Colonic mucosa (tissue), 4 donors: ENCODE results near the gene GOT1. TPM values are rescaled to one million over a fixed set of nuclear protein-coding genes. Genes with fewer than 3 reads are reported as not detected.

Experiments
- DNase-seq: peaks from one replicate; pipeline ENCODE4 v3.0.0-alpha.2; 2020
- H3K27ac ChIP-seq: fragments of 200-600 bp; one replicate; pipeline ENCODE4 v1.8.0; 2021
- H3K27me3 ChIP-seq: fragments of 200-600 bp; one replicate; pipeline ENCODE4 v1.8.0; 2021
- H3K36me3 ChIP-seq: fragments of 200-600 bp; one replicate; pipeline ENCODE4 v1.8.0; 2021
- H3K4me1 ChIP-seq: fragments of 200-600 bp; one replicate; pipeline ENCODE4 v1.8.0; 2021; ENCODE audit warnings: mild to moderate bottlenecking
- H3K4me3 ChIP-seq: fragments of 200-600 bp; one replicate; pipeline ENCODE4 v1.8.0; 2021
- H3K9ac ChIP-seq, 2 donors: one replicate each; pipeline ENCODE4 v1.7.0; 2013; ENCODE audit warnings: control low read depth in 2 of 2, low read depth in 2 of 2, low read length in 2 of 2
- H3K9me3 ChIP-seq: fragments of 200-600 bp; one replicate; pipeline ENCODE4 v1.8.0; 2021
- intact Hi-C: fragments of 100-400 bp; cut with DNase I; formaldehyde crosslinking; loops from one replicate; pipeline ENCODE4 v1.14.1; 2022
- total RNA-seq, 2 donors: library from RNA; stranded (reverse); fragmentation: NEBNext Ultra II Directional in 1 of 2; extraction: Animal tissue kit (Norgen Biotek cat#: 25700) in 1 of 2; gene quantifications; one replicate each; pipeline ENCODE4 v1.2.1, GENCODE V29; 2021
- TF ChIP-seq, protein P1 (sequence below): fragments of 200-600 bp; IDR thresholded peaks from one replicate; pipeline ENCODE4 v1.8.0; 2022; ENCODE audit warnings: antibody characterized with exemption, mild to moderate bottlenecking
- donor health status: healthy.
- donor health status: DM: no; HTN: no; CAD: no.
- donor health status: DM: no; HTN: no; CAD: no.

GOT1 gene
- total RNA-seq, 2 donors from 2014 or later = 96.7 to 135 TPM

DNA sequence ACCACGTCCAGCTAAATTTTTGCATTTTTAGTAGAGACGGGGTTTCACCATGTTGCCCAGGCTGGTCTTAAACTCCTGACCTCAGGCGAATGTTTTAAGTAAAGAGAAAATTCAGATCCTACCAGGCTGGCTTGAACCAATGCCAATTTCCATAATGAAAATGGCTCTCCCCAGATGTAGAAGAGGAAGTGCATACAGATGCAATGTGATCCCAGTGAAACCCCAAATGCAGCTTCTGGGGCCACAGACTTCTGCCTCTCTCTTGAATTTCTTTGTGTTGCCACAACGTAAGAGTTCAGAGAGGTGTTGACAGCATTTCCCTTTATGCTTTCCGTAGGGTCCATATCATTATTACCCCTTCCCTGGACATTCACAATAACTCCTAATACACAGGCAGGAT lies 29.6 kb upstream of the GOT1 start:
- Histone ChIP-seq H3K9me3 (no peaks in the 10 kb centered on the region), H3K36me3 (no peaks in the 10 kb centered on the region), H3K4me3 (no peak overlapping the region), H3K4me1 (no peaks in the 10 kb centered on the region), H3K27me3 (no peaks in the 10 kb centered on the region), H3K27ac (no peak overlapping the region), H3K9ac (no peak overlapping the region)
- intact Hi-C loops = no loop called here
- no peak for DNase-seq
- TF ChIP-seq, protein P1, sequence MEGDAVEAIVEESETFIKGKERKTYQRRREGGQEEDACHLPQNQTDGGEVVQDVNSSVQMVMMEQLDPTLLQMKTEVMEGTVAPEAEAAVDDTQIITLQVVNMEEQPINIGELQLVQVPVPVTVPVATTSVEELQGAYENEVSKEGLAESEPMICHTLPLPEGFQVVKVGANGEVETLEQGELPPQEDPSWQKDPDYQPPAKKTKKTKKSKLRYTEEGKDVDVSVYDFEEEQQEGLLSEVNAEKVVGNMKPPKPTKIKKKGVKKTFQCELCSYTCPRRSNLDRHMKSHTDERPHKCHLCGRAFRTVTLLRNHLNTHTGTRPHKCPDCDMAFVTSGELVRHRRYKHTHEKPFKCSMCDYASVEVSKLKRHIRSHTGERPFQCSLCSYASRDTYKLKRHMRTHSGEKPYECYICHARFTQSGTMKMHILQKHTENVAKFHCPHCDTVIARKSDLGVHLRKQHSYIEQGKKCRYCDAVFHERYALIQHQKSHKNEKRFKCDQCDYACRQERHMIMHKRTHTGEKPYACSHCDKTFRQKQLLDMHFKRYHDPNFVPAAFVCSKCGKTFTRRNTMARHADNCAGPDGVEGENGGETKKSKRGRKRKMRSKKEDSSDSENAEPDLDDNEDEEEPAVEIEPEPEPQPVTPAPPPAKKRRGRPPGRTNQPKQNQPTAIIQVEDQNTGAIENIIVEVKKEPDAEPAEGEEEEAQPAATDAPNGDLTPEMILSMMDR = no peak

DNA sequence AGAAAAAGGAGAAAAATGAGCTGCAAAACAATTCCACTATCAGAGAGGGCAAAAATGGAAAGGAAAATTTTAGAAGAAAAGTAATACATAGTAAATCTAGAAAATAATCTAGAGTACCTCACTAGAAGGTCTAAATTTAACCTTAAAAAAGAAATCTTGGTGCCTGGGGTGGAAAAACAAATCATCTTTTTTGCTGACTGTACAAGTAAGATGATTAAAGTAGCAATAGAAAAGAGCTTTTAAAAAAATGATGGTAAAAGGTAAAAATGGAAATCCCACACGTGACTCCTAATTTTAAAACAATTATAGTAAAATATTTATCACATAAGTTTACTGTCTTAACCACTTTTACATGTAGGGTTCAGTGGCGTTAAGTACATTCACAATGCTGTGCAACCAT lies 28.8 kb upstream of the GOT1 start:
- Histone ChIP-seq H3K4me1 (no peaks in the 10 kb centered on the region), H3K9ac (no peak overlapping the region), H3K9me3 (no peaks in the 10 kb centered on the region), H3K4me3 (no peak overlapping the region), H3K36me3 (no peaks in the 10 kb centered on the region), H3K27ac (no peak overlapping the region), H3K27me3 (no peaks in the 10 kb centered on the region)
- intact Hi-C loops = no loop called here
- DNase-seq = no peak
- TF ChIP-seq, protein P1 = no peak

DNA sequence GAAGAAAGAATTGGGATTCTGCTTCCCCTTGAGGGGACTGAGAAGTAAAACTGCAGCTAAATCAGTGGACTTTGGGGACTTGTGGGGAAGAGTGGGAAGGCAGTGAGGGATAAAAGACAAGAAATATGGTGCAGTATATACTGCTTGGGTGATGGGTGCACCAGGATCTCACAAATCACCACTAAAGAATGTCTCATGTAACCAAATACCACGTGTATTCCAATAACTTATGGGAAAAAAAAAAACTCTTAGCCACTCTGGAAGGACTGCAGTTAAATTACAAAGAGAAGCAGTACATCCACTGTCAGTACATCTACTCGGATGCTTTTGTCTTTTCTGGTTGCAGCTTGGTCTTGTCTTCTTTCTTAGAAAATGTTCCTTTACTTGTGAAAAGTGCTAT lies 27.4 kb upstream of the GOT1 start:
- H3K4me1 ChIP-seq = no peaks in the 10 kb centered on the region
- intact Hi-C loops = no loop called here
- no peaks in the 10 kb centered on the region for H3K27me3 ChIP-seq
- H3K36me3 ChIP-seq = no peaks in the 10 kb centered on the region
- H3K9me3 ChIP-seq = no peaks in the 10 kb centered on the region
- no peak for DNase-seq
- H3K9ac ChIP-seq = no peak overlapping the region
- H3K4me3 ChIP-seq = no peak overlapping the region
- H3K27ac ChIP-seq = no peak overlapping the region
- TF ChIP-seq, protein P1 = no peak

DNA sequence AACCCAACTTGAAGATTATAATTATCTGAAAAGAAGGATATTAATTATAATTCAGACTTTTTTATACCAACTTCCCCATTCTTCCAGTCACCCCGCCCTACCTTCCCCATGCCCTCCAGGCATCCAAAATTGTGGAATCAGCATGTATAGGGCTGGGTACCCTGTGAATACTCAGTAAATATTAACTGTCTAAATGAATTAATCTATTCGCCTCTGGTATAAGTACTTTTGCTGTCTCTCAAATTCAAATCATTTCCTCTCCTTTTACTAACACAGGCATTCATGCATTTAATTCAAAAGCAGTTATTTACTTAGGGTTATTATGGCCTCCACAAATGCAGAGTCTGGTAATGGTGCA lies 26.5 kb upstream of the GOT1 start:
- Histone ChIP-seq H3K9me3 (no peaks in the 10 kb centered on the region), H3K27me3 (no peaks in the 10 kb centered on the region), H3K9ac (no peak overlapping the region), H3K4me3 (no peak overlapping the region), H3K4me1 (no peaks in the 10 kb centered on the region), H3K27ac (no peak overlapping the region), H3K36me3 (no peaks in the 10 kb centered on the region)
- intact Hi-C loops = no loop called here
- no peak for DNase-seq
- TF ChIP-seq, protein P1 = no peak

DNA sequence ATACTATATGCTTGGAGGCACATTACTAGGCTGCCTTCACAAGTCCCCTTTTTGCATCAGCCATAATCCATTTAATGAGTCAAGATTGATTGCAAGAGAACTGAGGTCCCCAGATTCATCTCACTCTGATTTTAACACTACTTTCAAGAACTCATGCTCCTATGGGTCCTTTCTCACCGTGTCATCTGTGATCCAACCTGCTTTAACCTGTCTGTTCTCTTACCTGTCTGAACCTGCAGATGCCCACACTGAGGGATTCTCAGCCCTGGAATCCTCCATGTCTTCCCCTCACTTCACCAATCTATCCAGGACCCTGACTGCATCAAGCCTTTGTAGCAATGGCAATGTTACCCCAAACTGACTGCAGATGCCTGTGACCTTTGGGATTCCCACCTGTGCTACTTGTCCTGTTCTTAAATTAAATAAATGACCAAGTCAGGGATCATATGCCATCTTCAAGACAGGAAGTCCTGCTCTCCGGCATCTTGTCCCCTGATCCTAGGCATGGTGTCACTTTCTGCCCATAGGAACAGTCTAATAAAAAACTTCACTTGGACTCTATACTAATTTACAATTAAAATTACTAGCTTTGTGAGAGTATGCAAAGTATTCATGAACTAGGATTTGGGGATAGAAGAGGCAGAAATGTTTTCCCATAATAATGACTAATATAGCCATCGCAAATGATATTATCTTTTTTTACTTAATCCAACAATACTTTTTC lies 25.9 kb upstream of the GOT1 start:
- no peaks in the 10 kb centered on the region for H3K36me3 ChIP-seq
- intact Hi-C loops = no loop called here
- H3K27me3 ChIP-seq = no peaks in the 10 kb centered on the region
- H3K4me1 ChIP-seq = no peaks in the 10 kb centered on the region
- no peak overlapping the region for H3K4me3 ChIP-seq
- TF ChIP-seq, protein P1 = no peak
- H3K9me3 ChIP-seq = no peaks in the 10 kb centered on the region
- no peak overlapping the region for H3K9ac ChIP-seq
- DNase-seq = no peak
- H3K27ac ChIP-seq = no peak overlapping the region
